Amygdala (tissue), 56 donors: Measurements from ENCODE around the gene AHRR.
A peak's percentile ranks its signal among the peaks of the same experiment; 100 is the strongest.

ENCODE experiments used
- DNase-seq, 56 donors: peaks; one replicate each; lab custom pipeline; 2025; lab: John Stamatoyannopoulos, UW

Gene AHRR

DNA sequence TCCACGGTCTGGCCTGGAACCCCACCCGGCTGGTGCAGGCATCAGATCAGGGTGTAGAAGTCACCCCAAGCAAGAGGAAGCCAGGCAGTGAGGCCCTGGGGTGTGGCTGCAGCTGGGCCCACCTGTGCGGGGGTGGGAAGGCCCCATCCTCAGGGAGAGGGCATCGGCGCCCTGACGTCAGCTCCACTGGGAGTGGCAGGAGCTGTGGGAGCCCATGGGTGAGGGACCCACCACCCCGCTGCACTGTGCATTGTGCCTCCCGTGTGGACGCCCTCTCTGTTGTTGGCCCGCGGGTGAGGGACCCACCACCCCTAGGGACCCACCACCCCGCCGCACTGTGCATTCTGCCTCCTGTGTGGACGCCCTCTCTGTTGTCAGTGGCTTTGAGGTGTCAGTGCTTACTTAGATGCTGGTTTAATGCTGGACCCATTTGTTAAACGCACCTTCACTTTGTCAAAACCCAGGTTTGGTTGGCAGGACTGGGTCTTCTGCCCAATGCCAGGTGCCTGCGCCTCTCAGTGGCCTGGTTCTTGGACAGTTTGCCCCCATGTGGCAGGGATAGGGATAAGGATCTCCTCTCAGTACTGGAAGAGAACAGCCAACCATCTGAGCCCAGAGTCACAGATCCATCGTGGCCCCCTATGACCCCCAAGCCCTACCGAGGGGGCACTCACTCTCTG is 114.6 kb downstream of the AHRR start:
- DNase-seq = no peak

DNA sequence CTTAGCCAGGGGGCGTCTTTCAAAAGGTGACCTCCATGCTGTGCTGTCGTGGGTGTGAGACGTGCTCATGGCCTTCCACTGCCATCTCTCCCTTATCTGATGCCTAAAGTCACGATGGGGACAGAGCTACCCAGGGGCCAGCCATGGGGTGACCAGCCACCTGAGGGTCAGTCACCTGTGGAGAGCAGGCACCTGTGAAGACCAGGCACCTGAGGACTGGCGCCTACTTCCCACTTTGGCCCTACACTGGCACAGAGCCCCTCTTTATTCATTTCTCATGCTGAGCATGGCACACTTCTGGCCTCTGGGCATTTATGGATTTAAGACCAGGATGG is 115.1 kb downstream of the AHRR start:
- no peak for DNase-seq

DNA sequence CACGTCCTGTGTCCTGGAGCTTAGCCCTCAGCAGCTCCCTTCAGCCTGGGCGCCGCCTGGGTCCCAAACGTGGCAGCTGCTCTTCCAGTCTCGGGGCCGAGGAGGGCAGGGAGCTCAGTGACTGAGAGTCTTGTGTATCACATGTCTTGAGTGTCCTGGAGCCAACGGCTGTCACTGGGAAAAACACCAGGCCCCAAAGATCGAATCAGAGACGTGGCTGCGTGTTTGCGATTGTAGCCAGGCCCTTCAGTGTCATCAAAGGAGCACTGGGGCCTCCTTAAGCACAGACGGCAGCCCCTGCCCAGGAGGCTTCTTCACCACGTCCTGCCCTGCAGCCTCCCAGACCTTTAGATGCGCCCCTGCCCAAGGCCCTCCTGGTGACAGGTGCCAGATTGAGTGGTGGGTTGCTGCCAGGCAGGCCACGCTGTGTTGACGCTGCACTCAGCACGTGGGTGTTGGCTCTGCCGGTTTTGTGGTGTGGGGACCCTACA is 115.8 kb downstream of the AHRR start:
- DNase-seq = no peak

DNA sequence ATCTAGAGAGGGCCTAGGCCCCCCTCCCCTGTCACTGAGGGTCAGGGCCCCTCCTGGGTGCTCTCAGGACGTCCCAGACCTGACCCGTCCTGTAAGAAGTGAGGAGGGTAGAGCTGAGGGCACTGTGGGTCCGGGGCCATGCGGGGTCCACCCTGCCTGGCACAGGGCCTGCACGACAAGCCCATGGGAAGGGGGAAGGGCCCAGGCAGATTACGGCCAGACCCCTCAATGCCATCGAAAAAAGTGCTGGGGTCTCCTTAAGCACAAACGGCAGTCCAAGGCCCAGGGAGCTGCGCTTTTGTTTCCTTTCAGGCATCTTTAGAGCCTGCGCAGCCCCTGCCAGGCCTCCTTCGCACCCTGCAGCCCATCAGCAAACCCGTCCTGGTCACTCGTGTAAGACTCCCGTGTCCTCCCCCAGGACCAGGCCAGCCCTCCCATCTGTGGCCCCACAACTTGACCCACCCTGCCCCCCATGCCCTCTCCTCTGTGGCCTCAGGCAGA is 117.0 kb downstream of the AHRR start:
- no peak for DNase-seq

DNA sequence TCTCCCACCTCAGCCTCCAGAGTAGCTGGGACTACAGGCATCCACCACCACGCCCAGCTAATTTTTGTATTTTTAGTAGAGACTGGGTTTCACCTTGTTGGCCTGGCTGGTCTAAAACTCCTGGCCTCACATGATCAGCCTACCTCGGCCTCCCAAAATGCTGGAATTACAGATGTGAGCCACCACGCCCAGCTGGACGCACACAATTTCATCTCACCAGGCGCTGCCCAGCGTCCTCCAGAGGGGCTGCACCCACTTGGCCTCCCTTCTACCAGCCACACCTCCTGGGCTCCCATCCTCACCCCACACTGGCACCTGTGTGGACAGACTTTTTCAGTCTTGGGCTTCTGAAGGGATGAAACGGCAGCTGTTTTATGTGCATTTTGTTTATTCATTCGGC is 117.7 kb downstream of the AHRR start:
- DNase-seq = no peak

DNA sequence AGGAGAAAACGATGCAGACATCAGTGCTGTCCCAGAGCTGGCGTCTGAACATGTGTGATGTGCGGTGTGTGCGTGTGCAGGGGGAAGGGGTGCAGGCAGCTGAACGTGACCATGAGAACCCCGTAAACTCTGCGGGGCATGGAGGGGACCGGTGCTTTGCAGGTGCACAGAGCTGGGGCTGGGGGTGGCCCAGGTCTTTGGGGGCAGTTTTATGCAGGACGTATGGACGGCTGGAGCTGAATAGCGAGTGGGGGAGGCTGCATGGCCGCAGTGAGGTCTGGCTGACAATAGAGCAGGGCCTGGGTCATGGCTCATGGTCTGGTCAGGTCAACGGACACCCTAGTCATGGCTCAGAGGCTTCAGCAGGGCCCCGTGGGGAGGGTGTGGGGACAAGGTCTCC is 118.1 kb downstream of the AHRR start:
- DNase-seq = no peak

DNA sequence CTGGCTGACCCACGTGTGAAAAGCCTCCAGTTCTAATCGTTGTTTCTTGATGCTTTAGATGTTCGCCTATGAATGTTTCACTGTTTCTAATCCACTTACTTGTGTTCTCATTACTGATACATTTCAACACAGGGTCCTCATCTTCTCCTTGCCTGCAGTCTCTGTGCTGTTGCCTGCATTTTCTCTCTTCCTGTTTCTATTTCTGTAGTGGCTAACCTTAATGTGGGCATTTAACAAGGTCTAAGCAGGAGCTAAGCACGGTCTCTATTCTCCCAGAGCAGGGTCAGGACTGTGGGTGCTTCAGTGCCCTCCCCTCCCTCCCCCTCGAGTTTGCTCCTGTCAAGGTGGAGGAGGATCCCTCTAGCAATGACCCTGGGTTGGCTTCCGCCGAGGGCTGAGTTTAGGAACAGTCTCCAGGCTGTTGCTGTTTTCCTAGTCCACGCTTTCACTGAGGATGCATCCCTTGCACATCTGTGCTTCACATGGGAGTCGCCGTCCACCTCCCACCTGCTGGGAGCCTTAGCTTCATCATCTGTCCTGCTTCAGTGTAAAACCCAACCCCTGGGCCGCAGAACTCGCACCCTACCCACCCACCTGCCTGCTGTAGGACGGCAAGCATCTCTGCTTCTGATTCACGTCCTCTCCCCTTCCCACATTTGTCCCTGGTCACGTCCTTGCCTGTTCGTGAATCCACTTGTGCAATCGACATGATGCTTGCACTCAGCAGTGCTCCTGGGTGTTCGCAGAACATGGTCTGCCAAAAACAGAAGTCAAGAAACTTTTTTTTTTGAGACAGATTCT is 119.1 kb downstream of the AHRR start:
- DNase-seq = peak in 1 of 56 donors; percentile 7

DNA sequence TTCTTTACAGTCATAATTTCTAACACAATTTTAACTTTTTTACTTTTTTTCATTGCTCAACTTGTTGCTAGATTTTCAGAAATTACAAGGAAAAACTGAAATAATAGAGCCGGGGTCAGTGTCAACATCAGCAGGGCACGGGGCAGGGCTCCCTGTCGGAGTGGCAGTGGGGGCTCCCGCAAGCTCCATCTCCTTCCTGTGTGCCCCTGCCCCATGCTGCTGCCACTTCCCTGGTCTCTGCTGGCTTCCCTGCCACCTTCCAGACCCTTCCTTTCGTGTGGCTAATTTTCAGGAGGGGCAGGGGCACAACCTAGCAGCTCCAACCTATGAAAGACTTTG is 120.5 kb downstream of the AHRR start:
- DNase-seq = no peak

DNA sequence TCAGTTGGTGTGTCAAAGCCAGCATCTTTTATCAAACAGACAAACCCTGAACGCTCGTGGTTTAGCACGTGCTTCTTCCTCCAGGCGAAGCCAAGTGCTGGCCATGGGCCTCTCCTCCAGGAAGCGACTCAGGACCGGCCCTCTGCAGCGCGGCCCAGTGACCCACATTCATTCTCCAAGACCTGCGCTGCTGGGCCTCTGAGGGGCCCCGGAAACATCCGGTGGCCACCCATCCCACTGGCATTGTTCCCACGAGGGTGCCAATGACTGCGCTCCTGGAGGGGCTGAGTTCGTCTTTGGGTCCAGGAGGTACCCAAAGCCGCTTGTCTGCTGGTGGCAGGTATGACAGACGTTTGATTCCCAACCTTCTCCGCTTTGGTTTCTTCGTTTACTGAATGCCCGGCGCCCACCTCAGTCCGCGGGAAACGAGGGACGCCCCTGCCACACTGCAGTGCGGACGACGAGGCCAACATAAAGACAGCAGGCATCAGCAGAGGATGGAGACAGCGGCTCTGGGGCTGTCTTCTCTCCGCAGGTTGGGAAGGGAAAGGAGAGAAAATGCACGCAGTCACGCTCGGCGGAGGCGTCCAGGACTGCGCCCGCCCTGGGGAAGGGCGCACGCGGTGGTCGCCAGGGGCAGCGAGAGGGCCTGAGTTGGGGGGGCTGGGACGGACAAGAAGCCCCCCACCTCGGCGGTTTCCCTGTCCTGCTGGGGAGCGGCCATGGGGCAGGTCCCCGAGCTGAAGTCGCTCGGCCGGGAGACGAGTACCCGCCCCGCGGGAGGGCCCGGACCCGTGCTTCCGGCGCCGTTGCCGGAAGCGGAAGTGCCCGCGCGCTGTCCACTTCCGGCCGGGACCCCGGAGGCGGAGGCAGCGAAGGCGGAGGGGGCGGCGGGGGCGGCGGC is 121.1 kb downstream of the AHRR start, which contains the start of gene EXOC3:
Gene EXOC3 (plus strand): TSS at position 842 of the 904 bp plus-strand sequence. CDS start 3,030 bp downstream, outside the sequence.
- peak in 51 of 56 donors; percentile 19 to 84 (median 59) for DNase-seq

DNA sequence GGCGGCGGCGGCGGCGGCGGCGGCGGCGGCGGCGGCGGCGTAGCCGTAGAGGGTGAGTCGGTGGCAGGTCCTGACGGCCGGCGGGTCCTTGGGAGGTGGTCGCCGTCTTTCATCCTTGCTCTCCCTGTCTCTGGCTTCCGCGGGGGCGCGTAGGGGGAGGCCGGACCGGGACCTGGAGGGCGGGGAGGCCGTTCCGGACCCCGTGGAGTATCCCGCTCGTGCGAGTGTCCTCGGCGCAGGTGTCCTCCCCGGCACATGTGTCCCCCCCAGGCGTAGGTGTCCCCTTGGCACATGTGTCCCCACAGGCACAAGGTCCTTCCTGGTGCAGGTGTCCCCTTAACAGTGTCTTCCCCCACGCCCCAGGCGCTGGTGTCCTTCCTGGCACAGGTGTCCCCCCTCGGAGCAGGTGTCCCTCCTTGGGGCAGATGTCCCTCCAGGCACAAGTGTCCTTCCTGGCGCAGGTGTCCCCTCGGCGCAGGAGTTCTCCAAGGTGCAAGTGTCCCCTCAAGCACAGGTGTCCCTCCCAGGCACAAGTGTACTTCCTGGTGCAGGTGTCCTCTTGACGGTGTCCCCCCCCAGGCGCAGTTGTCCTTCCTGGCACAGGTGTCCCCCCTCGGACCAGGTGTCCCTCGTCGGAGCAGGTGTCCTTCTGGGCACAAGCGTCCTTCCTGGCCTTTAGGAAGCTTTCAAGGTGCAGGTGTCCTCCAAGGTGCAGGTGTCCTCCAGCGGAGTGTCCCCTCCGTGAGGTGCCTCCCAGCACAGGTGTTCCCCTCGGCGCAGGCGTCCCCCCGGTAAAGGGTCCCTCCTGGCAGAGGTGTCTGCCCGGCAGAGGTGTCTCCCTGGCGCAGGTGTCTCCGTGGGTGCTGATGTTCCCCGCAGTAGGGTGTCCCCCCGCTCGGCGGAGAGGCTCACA is 122.0 kb downstream of the AHRR start:
- peak in 2 of 56 donors; percentile 59 to 79 for DNase-seq

DNA sequence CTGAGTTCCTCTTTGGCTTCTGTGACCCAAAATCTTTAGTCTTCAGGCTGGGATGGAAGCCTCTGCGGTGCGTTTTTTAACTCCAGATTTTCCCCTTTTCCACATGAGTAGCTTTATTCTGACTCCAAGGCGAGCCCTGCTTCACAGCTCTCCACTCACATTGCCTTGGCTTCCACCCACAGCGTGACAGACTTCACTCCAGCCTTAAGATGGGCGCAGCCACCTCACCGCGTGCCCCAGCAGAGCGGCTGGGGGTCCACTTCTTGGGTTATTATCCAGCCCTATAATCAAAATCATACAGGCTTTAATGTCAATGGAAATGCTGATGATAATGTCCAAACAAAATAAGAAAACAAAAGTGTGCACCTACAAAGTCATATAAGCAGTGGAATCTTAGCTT is 122.7 kb downstream of the AHRR start:
- no peak for DNase-seq

DNA sequence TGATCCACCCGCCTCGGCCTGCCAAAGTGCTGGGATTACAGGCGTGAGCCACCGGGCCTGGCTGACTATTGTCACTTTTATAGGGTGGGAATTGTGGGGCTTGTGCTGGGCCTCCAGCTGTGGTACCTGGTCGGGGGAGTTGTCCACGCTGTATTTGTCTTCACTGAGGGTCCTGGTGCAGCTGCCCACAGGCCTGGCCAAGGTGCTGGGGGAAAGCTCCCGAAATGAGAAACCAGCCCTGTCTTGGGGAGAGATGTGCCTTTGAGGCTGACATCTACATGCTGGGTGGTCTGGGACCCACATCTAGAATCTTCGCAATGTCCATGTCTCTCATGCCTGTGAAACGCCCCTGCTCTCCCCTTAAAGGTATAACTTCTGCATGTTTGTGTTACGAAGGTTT is 124.1 kb downstream of the AHRR start:
- no peak for DNase-seq

DNA sequence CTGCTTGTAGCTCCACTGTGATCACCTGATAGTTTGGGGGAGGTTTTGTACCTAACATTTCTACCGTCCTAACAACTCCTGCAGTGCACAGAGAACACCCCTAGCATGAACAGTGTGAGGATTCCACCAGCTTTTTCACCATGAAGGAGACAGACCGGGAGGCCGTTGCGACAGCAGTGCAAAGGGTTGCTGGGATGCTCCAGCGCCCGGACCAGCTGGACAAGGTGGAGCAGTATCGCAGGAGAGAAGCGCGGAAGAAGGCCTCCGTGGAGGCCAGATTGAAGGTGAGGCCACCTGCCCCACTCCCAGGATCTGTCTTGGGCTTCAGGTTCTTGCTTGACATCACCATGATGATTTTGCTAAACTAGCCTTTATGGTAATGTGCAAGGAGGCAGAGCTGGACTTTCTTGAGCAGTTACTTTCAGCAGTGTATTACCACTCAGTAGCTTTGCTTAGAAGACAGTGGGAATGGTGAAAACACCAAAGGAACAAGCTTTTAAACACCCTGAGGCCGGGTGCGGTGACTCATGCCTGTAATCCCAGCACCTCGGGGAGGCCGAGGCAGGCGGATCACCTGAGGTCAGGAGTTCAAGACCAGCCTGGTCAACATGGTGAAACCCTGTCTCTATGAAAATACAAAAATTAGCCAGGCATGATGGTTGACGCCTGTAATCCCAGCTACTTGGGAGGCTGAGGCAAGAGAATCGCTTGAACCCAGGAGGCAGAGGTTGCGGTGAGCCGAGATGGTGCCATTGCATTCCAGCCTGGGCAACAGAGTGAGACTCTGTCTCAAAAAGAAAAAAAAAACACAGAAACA is 124.8 kb downstream of the AHRR start:
- DNase-seq = no peak

DNA sequence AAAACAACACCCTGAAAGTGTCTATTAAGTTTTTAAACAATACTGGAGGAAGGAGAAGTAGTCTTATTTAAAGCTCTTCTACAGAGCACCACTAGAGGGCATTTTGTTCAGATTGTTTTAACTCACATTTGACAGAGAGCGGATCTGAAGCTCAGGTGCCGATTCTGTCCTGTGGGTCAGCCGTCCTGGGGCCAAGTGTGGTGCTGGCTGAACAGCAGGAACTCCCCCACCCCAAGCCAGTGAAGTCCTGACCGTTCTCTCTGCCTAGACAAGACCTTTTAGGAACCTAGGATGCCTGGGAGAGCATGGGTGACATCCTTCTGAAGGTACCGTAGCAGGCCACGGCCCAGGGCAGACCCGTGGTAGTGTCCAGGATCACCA is 125.4 kb downstream of the AHRR start:
- peak in 1 of 56 donors; percentile 4 for DNase-seq

DNA sequence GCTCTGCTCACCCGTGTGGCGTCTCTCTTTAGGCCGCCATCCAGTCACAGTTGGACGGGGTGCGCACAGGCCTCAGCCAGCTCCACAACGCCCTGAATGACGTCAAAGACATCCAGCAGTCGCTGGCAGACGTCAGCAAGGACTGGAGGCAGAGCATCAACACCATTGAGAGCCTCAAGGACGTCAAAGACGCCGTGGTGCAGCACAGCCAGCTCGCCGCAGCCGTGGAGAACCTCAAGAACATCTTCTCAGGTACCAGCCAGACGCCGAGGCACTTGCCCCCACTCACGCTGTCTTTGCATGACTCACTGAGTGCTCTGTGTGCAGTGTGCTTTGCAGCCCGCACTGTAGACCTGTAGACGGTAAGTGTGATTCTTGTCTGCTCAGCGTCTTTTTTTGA is 126.0 kb downstream of the AHRR start:
- DNase-seq = no peak

DNA sequence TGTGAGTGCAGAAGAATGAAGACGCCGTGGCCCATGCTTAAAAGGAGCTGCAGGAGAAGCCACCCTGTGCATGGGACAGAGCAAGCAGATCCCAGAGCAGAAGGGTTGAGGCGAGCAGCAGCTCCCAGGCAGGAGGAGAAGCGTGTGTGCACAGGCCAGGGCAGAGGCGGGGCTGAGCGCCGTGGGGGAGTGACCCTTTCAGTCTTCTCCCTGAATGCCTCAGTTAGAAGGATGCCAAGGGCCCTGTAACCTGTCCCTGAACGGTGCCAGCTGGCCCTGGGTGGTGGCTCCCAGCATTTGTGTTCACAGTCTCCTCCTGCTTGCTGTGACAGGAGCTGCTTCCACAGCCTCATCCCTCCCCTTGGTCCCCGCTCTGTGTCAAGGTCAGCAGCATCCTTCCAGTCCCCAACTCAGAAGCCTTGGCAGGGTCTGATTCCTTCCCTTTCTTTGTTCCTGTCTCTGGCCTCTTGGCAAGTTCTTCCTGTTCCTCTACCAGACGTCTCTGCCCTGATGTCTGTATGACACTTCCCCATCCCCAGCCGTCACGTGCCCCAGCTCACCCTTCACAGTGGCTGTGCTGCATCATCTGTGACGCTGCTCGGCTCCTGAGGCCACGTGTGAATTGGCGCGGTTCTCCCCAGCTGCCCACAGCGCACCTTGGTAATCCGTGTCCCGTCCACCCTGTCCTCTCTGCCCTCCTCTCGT is 126.7 kb downstream of the AHRR start:
- DNase-seq = peak in 46 of 56 donors; percentile 15 to 85 (median 62)

DNA sequence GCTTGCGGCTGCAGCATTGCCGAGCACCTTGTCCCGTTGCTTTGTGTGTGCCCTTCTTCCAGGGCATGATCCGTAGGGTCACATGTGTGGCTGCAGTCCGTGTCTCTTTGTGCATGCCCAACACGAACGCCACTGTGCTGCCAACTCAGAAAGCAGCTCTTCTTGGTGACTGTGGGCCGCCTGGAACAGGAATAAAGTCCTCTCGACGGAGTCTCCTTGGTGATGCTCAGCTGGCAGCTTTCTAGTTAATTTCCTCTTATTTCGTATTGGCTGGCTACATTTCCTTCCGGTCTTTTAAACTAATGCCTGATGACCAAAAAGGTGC is 127.2 kb downstream of the AHRR start:
- DNase-seq = peak in 31 of 56 donors; percentile 26 to 85 (median 67)

DNA sequence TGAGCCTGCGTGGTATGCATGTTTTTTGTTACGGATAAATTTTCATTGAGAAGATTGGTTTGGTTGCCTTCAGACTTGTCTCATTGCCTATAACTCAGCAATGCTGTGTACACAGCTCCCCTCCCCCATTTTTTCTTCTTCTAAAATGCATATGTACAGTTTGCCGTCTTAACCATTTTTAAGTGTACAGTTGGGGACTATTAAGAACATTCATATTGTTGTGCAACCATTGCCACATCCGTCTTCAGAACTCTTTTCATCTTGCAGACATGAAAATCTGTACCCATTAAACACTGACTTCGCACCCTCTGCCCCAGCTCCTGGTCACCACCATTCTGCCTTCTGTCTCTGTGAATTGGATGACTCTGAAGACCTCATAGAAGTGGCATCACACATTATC is 127.6 kb downstream of the AHRR start:
- DNase-seq = no peak
